ENCODE results near the gene BAIAP2L1. TPM values are rescaled to one million over a fixed set of nuclear protein-coding genes. Genes with fewer than 3 reads are reported as not detected.
A peak's percentile ranks its signal among the peaks of the same experiment; 100 is the strongest.

Gene BAIAP2L1
- total and polyA plus RNA-seq, 2 donors (not counting 1 experiment from before 2014, with no cell fraction given): 3.1 to 5.3 TPM

GRCh38 chr7:98346515-98347069 lies 54.3 kb downstream of the BAIAP2L1 start:
- DNase-seq (ENCODE audit: low read depth in 2 of 2): no peak
- H3K9me3 ChIP-seq (ENCODE audit: control insufficient read depth, insufficient read depth, low read depth, low read length): no peaks in the 10 kb centered on the region
- no peak overlapping the region for H3K27ac ChIP-seq (ENCODE audit: insufficient read depth, low read length)
- no peaks in the 10 kb centered on the region for H4K20me1 ChIP-seq (ENCODE audit: control insufficient read depth, extremely low read depth, insufficient read depth, low read length)
- no peak overlapping the region for H3K4me3 ChIP-seq (replicated peaks in 1 of 4; ENCODE audit: control extremely low read depth in 1 of 4, insufficient read depth in 1 of 4, low read depth in 3 of 4, low read length in 4 of 4)
- H3K27me3 ChIP-seq (ENCODE audit: control insufficient read depth, insufficient read depth, low read length): no peaks in the 10 kb centered on the region
- H3K36me3 ChIP-seq (ENCODE audit: control insufficient read depth, insufficient read depth, low read length): no peaks in the 10 kb centered on the region
- H3K4me1 ChIP-seq (ENCODE audit: control insufficient read depth, extremely low read depth, insufficient read depth, low read length): no peaks in the 10 kb centered on the region
- no peak overlapping the region for H3K4me2 ChIP-seq (ENCODE audit: extremely low read depth, insufficient read depth, low read length)
- no peak overlapping the region for H3K9ac ChIP-seq (ENCODE audit: insufficient read depth, low read length)
- no peak for TF ChIP-seq CTCF (conservative IDR thresholded peaks at IDR 0.05 in 1 of 2, IDR thresholded peaks at IDR 0.05 in 1 of 2; ENCODE audit: low read depth in 1 of 2, low read length in 2 of 2)
- no peak overlapping the region for H2AFZ ChIP-seq (ENCODE audit: low read length)
- no peaks in the 10 kb centered on the region for H3K79me2 ChIP-seq (ENCODE audit: control insufficient read depth, insufficient read depth, low read length)

DNA sequence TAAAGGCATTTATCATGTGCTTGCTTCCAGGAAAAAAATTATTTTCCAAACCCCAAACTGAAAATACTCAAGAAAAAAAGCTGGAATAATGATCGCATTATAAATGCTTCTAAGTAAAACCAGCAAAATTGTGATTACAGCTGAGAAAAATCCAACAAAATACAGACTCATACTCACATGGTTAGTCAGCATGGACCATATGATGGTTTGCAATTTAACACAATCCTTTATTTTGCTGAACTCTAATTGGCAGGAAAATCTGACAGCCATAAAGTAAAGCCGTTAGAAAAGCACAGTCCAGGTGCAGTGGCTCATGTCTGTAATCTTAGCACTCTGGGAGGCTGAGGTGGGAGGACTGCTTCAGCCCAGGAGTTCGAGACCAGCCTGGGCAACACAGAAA lies 59.8 kb downstream of the BAIAP2L1 start:
- H4K20me1 ChIP-seq (ENCODE audit: control insufficient read depth, extremely low read depth, insufficient read depth, low read length): no peaks in the 10 kb centered on the region
- TF ChIP-seq EZH2 (IDR thresholded peaks at IDR 0.05; ENCODE audit: low read length, missing control alignments): no peak
- TF ChIP-seq CTCF (conservative IDR thresholded peaks at IDR 0.05 in 1 of 2, IDR thresholded peaks at IDR 0.05 in 1 of 2; ENCODE audit: low read depth in 1 of 2, low read length in 2 of 2): no peak
- DNase-seq (ENCODE audit: low read depth in 2 of 2): peak; percentile 28 to 84
- H3K9ac ChIP-seq (ENCODE audit: insufficient read depth, low read length): no peak overlapping the region
- no peak overlapping the region for H3K27ac ChIP-seq (ENCODE audit: insufficient read depth, low read length)
- no peaks in the 10 kb centered on the region for H3K9me3 ChIP-seq (ENCODE audit: control insufficient read depth, insufficient read depth, low read depth, low read length)
- no peak overlapping the region for H2AFZ ChIP-seq (ENCODE audit: low read length)
- no peak overlapping the region for H3K4me2 ChIP-seq (ENCODE audit: extremely low read depth, insufficient read depth, low read length)
- H3K4me3 ChIP-seq (replicated peaks in 1 of 4; ENCODE audit: control extremely low read depth in 1 of 4, insufficient read depth in 1 of 4, low read depth in 3 of 4, low read length in 4 of 4): no peak overlapping the region
- H3K36me3 ChIP-seq (ENCODE audit: control insufficient read depth, insufficient read depth, low read length): no peaks in the 10 kb centered on the region
- H3K27me3 ChIP-seq (ENCODE audit: control insufficient read depth, insufficient read depth, low read length): no peaks in the 10 kb centered on the region
- no peaks in the 10 kb centered on the region for H3K79me2 ChIP-seq (ENCODE audit: control insufficient read depth, insufficient read depth, low read length)
- no peaks in the 10 kb centered on the region for H3K4me1 ChIP-seq (ENCODE audit: control insufficient read depth, extremely low read depth, insufficient read depth, low read length)

- Histone ChIP-seq H3K27me3 (ENCODE audit: control insufficient read depth, insufficient read depth, low read length) (no peaks in the 10 kb centered on the region), H3K36me3 (ENCODE audit: control insufficient read depth, insufficient read depth, low read length) (no peaks in the 10 kb centered on the region), H3K79me2 (ENCODE audit: control insufficient read depth, insufficient read depth, low read length) (no peaks in the 10 kb centered on the region), H3K9me3 (ENCODE audit: control insufficient read depth, insufficient read depth, low read depth, low read length) (no peaks in the 10 kb centered on the region), H3K27ac (ENCODE audit: insufficient read depth, low read length) (no peak overlapping the region), H3K4me3 (replicated peaks in 1 of 4; ENCODE audit: control extremely low read depth in 1 of 4, insufficient read depth in 1 of 4, low read depth in 3 of 4, low read length in 4 of 4) (no peak overlapping the region), H4K20me1 (ENCODE audit: control insufficient read depth, extremely low read depth, insufficient read depth, low read length) (no peaks in the 10 kb centered on the region), H3K4me1 (ENCODE audit: control insufficient read depth, extremely low read depth, insufficient read depth, low read length) (no peaks in the 10 kb centered on the region), H3K9ac (ENCODE audit: insufficient read depth, low read length) (no peak overlapping the region), H2AFZ (ENCODE audit: low read length) (no peak overlapping the region), H3K4me2 (ENCODE audit: extremely low read depth, insufficient read depth, low read length) (no peak overlapping the region)
- TF ChIP-seq CTCF (conservative IDR thresholded peaks at IDR 0.05 in 1 of 2, IDR thresholded peaks at IDR 0.05 in 1 of 2; ENCODE audit: low read depth in 1 of 2, low read length in 2 of 2) (no peak), EZH2 (IDR thresholded peaks at IDR 0.05; ENCODE audit: low read length, missing control alignments) (no peak)
- no peak for DNase-seq (ENCODE audit: low read depth in 2 of 2)
These were observed 61.8 kb downstream of the BAIAP2L1 start for GRCh38 chr7:98339043-98339442.
